Islet precursor cell (in vitro differentiated cells): ENCODE results near the gene STH.
A peak's percentile ranks its signal among the peaks of the same experiment; 100 is the strongest.

ENCODE experiments used
- DNase-seq: peaks from one replicate; pipeline ENCODE4 v3.0.0-alpha.2; 2018

STH gene

DNA sequence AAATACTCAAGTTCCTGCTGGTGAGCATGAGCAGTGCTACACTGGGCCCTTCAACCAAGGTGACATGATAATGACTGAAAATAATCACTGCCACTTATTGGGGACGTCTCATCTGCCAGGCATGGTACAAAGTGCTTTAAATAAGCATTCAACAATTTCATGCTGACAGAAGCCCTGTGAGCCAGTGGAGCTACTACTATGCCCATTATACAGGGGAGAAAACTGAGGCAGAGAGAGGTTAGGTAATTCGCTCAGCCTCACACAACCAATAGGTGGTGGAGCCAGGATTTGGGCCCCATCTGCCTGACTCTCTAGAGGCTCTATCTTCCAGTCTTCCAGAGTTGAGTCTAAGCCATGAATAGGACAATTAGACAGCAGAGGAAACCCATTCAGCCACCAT lies 30.3 kb upstream of the STH start:
- no peak for DNase-seq

DNA sequence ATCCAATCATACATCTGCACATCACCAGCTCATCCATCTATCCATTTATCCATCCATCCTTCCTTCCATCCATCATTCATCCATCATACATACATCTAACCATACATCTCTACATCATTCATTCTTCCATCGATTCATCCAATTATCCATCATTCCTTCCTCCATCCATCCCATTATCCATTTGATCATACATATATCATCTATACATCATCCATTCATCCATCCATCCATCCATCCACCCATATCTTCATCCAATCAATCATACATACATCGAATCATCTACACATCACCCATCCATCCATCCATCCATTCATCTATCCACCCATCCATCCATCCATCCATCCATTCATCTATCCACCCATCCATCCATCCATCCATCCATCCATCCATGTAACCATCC lies 29.3 kb upstream of the STH start:
- DNase-seq, result no peak

DNA sequence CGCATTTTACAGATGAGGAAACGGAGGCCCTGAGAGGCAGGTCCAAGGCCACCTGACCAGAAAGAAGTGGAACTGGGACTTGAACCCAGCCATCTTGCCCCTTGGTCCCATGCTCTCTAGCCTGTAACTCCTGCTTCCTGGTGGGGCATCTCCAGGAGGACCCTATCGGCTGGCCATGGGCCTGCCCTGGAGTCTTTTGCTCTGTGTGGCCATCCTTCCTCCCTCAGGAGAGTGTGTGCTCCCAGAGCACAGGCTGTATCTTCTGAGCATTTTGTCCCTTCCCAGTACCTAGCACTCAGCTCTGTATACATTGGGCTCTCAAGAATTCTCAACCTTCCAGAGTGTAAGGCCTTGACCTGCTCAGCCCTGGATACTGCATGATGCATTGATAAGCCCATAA lies 28.4 kb upstream of the STH start:
- no peak for DNase-seq

DNA sequence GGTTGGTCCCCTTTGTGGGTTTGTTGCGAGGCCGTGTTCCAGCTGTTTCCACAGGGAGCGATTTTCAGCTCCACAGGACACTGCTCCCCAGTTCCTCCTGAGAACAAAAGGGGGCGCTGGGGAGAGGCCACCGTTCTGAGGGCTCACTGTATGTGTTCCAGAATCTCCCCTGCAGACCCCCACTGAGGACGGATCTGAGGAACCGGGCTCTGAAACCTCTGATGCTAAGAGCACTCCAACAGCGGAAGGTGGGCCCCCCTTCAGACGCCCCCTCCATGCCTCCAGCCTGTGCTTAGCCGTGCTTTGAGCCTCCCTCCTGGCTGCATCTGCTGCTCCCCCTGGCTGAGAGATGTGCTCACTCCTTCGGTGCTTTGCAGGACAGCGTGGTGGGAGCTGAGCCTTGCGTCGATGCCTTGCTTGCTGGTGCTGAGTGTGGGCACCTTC lies 27.3 kb upstream of the STH start:
- no peak for DNase-seq

DNA sequence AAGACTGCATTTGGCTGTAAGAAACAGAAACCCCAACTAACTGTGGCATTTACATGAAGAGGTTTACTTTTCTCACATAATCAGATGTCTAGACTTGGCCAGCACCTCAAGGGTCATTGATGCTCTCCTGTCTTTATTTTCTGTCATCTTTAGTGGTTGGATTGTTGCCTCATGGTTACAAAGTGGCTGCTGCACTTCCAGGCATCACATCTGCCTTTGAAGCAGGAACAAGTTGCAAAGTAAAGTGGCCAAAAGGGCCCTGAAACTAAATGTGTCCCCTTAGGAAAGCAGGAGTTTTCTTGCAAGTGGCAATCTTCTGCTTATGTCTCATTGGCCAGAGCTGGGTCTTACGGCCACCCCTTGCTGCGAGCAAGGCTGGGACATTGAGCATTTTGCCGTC lies 26.5 kb upstream of the STH start:
- no peak for DNase-seq

DNA sequence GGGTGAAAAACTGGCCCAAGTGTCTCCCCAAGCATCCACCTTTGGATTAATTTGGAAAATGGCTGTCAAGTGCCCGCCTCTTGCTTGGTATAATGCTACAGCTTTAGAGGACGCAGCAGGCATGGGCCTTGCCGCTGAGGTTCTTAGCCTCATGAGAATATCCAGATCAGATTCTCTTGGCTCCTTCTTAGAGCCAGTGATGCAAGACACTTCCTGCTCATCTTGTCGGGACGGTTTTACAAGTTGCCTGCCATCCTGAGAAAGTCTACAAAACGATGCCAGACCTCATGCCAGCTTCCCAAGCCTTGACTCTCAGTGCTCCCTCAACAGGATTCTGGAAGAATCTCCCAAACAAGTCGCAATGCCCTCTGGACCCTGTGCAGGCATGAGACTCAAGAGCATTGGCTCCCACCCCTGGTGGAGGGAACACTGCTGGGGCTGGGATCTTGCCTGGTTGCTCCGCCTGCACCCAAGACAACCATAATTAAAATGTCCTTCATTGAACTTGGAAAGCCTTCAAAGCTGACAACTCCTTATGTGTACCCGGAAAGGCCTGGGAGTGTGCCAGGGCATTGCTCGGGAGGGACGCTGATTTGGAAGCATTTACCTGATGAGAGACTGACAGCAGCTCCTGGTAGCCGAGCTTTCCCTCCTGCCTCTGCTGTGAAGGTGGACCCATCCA lies 25.8 kb upstream of the STH start:
- no peak for DNase-seq

DNA sequence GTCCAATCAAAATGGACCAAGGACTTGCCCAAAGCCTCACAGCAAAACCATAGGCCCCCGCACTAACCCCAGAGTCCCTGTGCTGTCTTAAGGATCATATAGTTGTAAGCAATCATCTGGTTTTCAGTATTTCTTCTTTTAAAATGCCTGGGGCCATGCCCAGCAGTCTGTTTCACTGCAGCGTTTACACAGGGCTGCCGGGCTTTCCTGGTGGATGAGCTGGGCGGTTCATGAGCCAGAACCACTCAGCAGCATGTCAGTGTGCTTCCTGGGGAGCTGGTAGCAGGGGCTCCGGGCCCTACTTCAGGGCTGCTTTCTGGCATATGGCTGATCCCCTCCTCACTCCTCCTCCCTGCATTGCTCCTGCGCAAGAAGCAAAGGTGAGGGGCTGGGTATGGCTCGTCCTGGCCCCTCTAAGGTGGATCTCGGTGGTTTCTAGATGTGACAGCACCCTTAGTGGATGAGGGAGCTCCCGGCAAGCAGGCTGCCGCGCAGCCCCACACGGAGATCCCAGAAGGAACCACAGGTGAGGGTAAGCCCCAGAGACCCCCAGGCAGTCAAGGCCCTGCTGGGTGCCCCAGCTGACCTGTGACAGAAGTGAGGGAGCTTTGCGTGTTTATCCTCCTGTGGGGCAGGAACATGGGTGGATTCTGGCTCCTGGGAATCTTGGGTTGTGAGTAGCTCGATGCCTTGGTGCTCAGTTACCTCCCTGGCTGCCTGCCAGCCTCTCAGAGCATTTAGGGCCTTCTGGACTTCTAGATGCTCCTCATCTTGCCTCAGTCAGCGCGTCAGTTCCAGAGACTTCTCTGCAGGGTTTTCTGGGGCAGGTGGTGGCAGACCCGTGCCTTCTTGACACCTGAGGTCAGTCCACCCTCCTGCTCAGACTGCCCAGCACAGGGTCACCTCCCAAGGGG lies 24.8 kb upstream of the STH start:
- DNase-seq, result peak; percentile 60

DNA sequence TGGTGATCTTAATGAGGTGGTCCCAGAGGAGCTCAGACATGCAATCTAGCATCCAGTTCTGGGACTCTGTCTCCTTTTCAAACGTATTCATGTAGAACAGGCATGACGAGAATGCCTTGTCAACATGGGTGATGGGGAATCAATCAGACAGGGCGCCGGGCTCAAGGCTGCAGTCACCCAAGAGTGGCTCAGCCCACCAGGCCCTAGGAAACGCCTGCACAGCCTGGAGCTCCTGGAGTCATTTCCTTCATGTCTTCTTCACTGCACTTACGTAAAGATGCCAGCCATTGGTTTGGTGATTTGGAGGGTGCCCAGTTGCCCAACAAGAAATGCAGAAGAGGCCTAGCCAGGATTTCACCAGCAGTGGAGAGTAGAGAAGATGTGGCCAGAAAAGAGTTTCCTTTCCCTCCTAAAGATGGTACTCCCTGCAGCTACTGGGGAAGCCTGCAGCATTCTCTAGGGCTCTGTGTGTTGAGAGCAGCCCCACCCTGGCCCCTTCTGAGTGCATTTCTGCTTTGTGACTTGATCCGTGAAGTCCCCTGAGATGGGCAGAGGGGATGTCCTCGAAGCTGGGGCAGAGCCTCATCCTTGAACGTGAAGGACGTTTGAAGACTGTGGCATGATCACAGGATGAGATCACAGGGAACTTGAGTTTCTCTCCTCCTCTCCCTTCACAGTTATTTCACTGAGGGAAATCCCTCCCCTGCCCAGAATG lies 24.0 kb upstream of the STH start:
- no peak for DNase-seq

DNA sequence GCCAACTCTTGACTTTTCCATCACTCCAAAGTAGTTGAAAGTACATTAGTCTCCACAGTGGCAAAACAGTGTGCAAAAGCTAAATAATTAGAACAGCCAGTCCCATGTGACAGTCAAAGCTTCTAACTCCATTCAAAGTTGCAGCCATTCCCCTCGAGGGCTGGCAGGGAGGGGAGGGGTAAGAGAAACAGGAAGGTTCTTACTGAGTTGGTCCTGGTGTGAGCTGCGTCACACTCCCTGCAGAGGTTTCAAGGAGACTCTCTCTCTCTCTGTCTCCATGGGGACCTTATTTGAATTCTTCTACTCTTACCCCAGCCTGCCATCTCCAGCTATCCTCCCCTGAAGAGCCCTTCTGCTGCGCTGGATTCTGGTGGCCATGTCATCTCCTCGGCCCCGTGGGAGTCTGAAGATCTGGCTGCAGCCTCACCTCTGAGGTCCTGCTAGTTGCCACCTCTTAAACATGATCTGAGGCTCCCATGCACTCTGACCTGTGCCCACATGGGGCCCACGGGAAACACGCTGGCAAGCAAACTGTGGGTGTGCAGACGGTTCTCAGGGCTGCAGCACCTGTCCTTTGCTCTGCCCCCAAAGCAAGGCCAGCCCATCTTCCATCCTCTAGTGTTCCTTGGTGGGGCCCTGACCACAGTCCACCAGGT lies 23.3 kb upstream of the STH start:
- no peak for DNase-seq

DNA sequence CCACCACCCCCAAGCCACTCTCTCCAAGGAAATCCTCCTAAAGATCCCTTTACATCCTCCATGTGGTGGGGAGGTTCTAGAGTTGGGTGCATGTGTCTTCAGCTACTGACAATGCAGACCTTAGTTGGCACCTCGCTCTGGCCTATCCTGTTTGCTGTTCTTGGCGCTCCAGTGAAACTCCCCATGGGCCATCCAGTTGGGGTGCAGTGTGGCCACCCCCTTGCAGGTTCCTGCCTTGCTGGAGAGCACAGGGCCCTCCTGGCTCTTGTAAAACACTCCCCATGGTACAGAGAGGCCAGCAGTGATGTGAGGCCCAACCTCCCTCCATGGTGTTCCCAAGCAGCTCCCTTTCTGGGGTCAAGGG lies 22.7 kb upstream of the STH start:
- DNase-seq, result no peak

DNA sequence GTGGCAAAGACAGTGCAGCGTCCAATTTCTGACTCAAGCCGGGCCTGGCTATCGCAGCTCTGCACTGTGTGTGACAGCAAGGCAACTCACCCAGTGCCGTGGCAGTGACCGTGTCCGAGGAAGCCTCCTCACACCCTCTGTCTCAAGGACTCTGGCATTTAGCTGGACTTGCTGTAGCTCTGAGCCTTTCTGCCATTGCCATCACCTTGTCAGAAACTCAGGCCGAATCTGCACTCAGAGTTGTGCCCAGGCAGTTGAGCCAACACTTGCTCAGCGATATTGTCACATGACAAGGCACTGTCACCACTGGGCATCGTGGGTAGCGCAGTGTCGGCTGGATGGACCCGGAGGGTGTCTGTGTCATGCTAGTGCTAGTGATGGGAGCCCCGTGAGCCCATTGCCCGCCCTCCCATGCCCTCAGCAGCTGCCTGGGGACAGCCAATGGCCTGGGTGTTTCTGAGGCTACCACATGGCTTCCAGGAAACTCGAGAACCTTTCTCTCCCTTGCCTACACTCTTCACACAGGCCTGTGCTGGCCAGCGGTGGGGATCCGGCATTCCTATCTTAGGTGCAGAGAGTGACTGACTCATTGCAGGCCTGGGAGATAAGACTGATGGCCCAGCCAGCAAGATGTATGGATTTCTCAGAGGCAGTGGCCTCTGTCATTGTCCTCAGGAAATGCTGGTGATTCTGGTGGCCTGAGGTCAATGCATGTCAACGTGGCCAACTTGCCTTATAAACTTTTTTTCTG lies 22.1 kb upstream of the STH start:
- peak; percentile 97 for DNase-seq

DNA sequence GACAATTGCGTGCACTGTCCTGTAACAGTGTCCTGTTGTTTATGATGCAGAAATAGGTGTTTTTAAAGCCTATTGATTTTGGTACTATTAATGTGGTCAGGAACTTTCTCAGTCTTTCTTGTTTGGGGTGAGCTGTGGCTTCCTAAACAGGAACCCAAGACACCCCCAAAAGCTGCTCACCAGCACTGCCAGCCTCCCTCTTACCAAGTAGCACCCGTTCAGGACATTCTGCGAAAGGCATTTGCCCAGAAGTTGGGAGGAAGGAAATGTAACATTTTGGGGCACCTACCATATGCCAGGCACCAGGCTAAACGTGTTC lies 21.6 kb upstream of the STH start:
- no peak for DNase-seq

DNA sequence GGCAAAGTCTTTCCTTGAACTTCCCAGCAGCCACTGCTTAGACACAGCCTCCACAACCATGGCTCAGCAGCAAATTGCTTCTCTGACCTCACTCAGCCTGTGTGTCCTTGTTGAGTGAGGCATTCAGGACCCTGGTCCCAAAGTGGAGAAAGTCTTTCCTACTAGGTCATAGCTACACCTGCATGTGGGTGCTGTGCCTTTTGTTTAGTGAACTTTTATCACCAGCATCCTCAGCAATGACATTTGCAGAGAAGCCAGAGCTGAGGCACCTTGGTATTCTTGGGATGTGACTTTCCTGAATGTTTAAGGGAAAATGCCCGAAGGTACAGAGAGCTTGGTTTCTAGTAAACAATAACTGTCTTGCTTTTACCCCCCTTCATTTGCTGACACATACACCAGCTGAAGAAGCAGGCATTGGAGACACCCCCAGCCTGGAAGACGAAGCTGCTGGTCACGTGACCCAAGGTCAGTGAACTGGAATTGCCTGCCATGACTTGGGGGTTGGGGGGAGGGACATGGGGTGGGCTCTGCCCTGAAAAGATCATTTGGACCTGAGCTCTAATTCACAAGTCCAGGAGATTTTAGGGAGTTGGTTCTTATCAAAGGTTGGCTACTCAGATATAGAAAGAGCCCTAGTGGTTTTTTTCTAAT lies 20.9 kb upstream of the STH start:
- DNase-seq, result peak; percentile 57

DNA sequence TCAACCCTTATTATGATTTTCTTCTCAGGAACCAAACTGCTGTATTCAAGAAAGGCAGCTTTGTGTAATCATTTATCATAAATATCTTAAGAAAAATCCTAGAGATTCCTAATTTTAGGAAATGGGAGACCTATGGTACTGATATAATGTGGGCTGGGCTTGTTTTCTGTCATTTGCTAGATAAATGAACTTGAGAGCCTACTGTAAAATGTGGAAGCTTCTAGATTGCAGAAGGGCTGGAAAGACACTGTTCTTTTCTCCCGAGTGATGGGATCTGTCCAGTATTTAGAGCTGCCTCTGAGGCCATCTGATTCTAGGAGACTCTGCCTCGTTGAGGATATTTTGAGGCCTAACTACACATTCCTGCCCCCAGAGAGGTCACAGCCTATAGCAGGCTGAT lies 19.9 kb upstream of the STH start:
- DNase-seq, result no peak

DNA sequence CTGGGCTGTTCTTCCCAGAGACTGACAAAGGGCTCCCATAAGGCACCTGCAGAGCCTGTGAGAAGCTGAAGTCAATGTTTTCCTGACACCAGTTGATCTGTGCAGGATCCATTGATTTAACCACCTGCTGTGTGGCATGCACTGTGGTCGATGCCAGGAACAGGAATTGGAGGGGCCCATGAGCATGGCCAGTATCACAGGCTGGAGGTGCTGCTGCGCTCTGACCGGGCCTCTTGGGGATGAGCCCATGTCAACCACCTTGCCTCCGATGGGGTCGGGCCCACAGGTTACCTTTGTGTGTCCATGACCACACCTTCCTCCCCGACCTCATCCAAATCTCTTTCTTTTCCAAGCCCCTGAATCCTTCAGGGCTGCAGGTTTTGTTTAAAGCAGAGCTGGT lies 18.2 kb upstream of the STH start:
- DNase-seq, result no peak

DNA sequence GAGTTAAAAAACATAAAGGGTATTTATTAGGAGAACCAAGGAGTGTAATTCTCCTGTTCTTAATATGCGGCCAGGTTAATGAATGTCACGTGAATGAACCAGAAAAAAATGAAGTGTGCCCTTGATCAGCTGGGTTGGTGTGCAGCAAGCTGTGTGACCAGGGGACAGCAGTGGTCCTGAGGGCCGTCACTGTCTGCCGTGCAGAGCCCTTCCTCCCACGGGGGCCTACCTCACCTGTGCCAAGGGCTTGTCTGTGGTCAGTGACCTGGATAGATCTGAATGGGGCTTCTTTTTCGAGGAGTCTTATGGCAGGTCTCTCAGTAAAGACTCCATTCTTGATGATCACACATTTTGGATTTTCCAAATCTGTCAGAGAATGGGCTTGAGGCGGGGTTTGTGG lies 17.7 kb upstream of the STH start:
- DNase-seq, result no peak

DNA sequence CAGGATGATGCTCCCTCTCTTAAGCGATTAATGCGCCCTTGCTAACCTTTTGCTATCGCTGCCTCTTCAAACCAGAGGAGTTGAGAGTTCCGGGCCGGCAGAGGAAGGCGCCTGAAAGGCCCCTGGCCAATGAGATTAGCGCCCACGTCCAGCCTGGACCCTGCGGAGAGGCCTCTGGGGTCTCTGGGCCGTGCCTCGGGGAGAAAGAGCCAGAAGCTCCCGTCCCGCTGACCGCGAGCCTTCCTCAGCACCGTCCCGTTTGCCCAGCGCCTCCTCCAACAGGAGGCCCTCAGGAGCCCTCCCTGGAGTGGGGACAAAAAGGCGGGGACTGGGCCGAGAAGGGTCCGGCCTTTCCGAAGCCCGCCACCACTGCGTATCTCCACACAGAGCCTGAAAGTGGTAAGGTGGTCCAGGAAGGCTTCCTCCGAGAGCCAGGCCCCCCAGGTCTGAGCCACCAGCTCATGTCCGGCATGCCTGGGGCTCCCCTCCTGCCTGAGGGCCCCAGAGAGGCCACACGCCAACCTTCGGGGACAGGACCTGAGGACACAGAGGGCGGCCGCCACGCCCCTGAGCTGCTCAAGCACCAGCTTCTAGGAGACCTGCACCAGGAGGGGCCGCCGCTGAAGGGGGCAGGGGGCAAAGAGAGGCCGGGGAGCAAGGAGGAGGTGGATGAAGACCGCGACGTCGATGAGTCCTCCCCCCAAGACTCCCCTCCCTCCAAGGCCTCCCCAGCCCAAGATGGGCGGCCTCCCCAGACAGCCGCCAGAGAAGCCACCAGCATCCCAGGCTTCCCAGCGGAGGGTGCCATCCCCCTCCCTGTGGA lies 16.0 kb upstream of the STH start:
- no peak for DNase-seq

DNA sequence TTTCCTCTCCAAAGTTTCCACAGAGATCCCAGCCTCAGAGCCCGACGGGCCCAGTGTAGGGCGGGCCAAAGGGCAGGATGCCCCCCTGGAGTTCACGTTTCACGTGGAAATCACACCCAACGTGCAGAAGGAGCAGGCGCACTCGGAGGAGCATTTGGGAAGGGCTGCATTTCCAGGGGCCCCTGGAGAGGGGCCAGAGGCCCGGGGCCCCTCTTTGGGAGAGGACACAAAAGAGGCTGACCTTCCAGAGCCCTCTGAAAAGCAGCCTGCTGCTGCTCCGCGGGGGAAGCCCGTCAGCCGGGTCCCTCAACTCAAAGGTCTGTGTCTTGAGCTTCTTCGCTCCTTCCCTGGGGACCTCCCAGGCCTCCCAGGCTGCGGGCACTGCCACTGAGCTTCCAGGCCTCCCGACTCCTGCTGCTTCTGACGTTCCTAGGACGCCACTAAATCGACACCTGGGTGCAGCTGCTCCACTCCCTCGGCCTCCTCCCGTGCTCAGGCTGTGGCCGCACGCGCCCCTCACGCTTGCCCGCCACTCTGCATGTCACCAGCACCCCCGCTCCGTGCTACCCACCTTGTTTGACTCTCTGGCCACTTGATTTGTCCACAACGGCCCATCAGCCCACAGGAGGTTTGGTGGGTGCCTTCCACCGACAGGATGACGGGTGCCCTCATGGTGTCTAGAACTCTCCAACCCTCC lies 15.3 kb upstream of the STH start:
- DNase-seq, result no peak

DNA sequence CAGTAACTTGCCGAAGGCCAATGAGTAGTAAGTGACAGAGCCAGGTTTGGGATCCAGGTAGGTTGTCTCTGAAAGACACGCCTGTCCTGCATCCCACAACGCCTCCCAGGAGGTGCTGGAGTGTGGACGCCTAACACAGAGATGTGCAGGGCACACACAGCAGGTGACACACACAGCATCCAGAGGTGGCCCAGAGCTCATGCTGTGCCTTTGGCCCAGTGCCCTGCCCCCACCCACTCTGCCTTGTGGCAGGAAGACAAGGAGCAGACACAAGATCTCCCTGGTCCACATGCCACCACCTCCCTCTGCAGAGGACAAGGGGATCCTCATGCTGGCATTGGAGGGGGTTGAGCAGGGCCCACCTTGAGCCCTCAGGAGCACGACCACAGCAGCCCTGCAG lies 14.7 kb upstream of the STH start:
- no peak for DNase-seq

DNA sequence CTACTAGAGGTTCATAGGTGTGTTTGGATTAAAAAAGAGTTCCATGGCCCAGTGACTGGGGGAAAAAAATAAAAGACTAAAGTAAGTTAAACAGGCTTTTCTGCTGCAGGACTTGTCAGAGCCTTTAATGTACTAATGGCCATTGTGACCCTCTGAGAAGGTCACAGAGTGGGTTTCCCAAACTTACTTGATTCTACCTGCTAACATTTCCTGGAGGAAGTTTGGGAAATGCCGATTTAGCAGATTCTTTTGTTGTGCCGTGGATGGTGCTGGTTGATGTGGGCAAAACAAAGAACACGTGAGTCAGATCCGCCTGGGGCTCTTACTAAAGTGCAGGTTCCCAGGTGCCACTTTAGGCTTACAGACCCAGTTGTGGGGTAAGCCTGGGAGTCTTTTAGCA lies 13.6 kb upstream of the STH start:
- no peak for DNase-seq

DNA sequence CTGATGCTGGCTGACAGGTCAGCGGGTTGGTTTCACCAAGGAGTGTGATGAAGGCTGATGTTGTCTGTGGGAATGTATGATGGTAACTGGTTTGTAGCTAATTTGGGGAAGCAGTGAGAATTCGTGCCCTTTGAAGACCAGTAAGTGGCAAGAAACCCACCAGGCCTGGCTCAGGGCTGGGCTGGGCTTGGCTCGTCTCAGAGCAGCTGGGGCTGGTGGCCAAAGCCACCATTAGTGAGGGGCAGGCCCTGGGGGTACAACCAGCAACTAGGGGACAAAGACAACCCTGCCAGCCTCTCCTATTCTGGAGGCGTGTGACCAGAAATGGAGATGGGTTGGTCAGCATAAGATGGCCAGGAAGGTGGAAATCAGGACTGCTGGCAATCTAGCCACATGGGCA lies 13.0 kb upstream of the STH start:
- no peak for DNase-seq
